Effector memory CD8-positive, alpha-beta T cell (primary cell): ENCODE data around the gene SPACA6.

Experiments used
- ATAC-seq: fragments of 150-1000 bp; cut with Tn5 transposase; replicated peaks from 2 replicates; pipeline ENCODE4 v1.10.0; 2021; ENCODE audit warnings: mild to moderate bottlenecking, moderate library complexity
- DNase-seq, 3 experiments: peaks; one replicate each; pipeline ENCODE4 v3.0.0; 2021
- H3K27ac Mint-ChIP-seq, 2 donors: one replicate each; pipeline ENCODE4 v1.8.0; 2022; ENCODE audit warnings: mild to moderate bottlenecking in 2 of 2, mixed read lengths in 2 of 2, moderate library complexity in 2 of 2
- H3K27me3 Mint-ChIP-seq, 2 donors: one replicate each; pipeline ENCODE4 v1.8.0; 2022; ENCODE audit warnings: mixed read lengths in 2 of 2
- H3K36me3 Mint-ChIP-seq: one replicate; pipeline ENCODE4 v1.8.0; 2022; ENCODE audit warnings: mild to moderate bottlenecking, moderate library complexity, mixed read lengths; ENCODE audit not compliant: insufficient read depth
- H3K4me1 Mint-ChIP-seq, 2 donors: one replicate each; pipeline ENCODE4 v1.8.0; 2022; ENCODE audit warnings: low read depth in 2 of 2, mixed read lengths in 2 of 2
- H3K4me3 Mint-ChIP-seq, 2 donors: one replicate each; pipeline ENCODE4 v1.8.0; 2022; ENCODE audit warnings: mild to moderate bottlenecking in 2 of 2, mixed read lengths in 2 of 2, moderate library complexity in 2 of 2
- H3K9me3 Mint-ChIP-seq, 2 donors: one replicate each; pipeline ENCODE4 v1.8.0; 2022; ENCODE audit warnings: mixed read lengths in 2 of 2

SPACA6 gene

DNA sequence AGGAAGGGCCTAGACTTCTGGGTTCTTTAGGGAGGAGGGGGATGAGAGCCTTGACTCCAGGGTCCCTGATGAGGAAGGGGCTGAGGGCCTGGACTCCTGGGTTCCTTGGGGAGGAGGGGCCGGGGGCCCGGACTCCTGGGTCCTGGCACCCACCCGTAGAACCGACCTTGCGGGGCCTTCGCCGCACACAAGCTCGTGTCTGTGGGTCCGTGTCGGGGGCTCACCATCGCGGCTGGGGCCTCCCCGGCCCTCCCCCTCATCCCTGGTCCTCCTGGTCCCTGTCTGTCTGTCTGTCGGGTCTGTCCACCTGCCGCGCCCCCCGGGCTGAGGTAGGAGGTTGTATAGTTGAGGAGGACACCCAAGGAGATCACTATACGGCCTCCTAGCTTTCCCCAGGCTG is 662 bp upstream of the SPACA6 start:
- peak overlapping the region in 1 of 2 donors; percentile 88 for H3K27ac Mint-ChIP-seq
- H3K4me1 Mint-ChIP-seq, result peaks cover 7 to 9% of the 10 kb centered on the region in 2 donors
- ATAC-seq (no peak), DNase-seq (no peak)
- peaks cover 49 to 52% of the 10 kb centered on the region in 2 donors for H3K27me3 Mint-ChIP-seq
- H3K4me3 Mint-ChIP-seq, result no peak overlapping the region
- no peaks in the 10 kb centered on the region for H3K9me3 Mint-ChIP-seq
- H3K36me3 Mint-ChIP-seq, result peaks cover 14% of the 10 kb centered on the region

GRCh38 chr19:51693819-51694218 is 689 bp downstream of the SPACA6 start:
- no peaks in the 10 kb centered on the region for H3K9me3 Mint-ChIP-seq
- ATAC-seq, result no peak
- peaks cover 12% of the 10 kb centered on the region for H3K36me3 Mint-ChIP-seq
- peaks cover 36 to 39% of the 10 kb centered on the region in 2 donors for H3K27me3 Mint-ChIP-seq
- H3K4me1 Mint-ChIP-seq, result peaks cover 3 to 5% of the 10 kb centered on the region in 2 donors
- H3K27ac Mint-ChIP-seq, result no peak overlapping the region
- no peak overlapping the region for H3K4me3 Mint-ChIP-seq
- DNase-seq, result no peak

DNA sequence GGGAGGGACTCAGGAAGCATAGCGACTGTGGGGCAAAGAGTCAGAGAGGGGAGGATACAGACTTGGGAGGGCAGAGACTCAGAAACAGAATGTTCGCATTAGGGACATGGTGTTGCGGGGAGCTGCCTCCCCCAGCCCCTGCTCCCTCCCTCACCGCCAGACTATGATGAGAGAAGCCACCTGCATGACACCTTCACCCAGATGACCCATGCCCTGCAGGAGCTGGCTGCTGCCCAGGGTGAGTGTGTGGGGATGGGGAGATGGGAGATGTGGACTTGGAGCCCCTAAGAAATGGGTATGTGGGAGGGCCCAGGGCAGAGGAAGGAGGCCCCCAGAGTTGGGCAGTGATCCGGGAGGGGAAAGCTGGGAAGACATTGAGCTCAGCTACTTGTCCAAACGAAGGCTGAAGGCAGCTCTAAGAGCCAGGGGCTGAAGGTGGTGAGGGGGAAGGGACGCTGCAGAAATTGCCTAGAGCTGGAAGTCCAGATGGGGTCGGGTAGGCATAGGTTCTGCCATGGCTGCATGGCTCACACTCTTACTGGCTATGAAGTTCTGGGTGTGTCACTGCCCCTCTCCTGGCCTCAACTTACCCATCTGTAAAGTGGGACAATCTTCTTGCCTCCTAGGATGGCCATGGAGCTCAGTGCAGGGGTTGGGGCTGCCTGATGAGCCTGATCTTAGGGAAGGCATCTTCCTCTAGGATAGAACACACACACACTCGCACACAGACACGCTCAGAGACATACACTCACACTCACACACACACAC is 1.4 kb downstream of the SPACA6 start:
- Mint-ChIP-seq H3K4me3 (no peak overlapping the region), H3K4me1 (peaks cover 3 to 5% of the 10 kb centered on the region in 2 donors), H3K36me3 (peaks cover 12% of the 10 kb centered on the region), H3K27ac (no peak overlapping the region), H3K9me3 (no peaks in the 10 kb centered on the region), H3K27me3 (peaks cover 33 to 37% of the 10 kb centered on the region in 2 donors)
- ATAC-seq (no peak), DNase-seq (no peak)

GRCh38 chr19:51695088-51695487 is 2.0 kb downstream of the SPACA6 start:
- peaks cover 3 to 4% of the 10 kb centered on the region in 2 donors for H3K4me1 Mint-ChIP-seq
- DNase-seq, result no peak
- H3K9me3 Mint-ChIP-seq, result no peaks in the 10 kb centered on the region
- no peak overlapping the region for H3K27ac Mint-ChIP-seq
- H3K27me3 Mint-ChIP-seq, result peaks cover 28 to 32% of the 10 kb centered on the region in 2 donors
- H3K36me3 Mint-ChIP-seq, result peaks cover 11% of the 10 kb centered on the region
- H3K4me3 Mint-ChIP-seq, result no peak overlapping the region
- ATAC-seq, result no peak

DNA sequence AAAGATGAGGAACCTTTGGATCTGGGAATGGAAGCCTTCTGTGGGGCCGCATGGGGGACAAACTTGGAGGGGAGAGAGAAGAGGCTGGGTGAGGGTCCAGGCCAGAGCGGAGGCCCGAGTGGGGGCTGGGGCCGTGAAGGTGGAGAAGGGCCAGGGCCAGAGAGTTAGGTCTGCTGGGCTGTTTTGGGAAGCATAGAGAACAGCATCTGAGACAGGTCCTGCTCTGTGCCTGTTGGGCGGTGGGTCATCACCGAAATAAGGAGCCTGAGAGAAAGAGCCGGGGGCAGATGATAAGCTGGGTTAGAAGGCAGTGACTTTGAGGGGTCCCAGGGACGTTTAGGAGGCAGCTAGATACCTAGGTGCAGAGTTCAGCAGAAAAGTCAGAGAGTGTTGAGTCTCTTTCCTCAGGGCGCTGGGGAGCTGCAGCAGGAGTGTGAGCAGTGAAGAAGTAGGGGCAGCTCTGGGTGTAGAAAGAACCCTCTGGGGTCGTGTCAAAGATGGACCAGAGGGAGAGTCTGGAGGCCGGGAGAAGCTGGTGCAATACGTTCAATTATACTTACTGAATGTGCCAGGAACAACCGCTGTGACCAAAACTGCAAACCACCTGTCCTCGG is 2.7 kb downstream of the SPACA6 start:
- H3K27ac Mint-ChIP-seq, result no peak overlapping the region
- ATAC-seq (no peak), DNase-seq (no peak)
- no peaks in the 10 kb centered on the region for H3K4me1 Mint-ChIP-seq
- H3K4me3 Mint-ChIP-seq, result no peak overlapping the region
- peaks cover 5% of the 10 kb centered on the region for H3K36me3 Mint-ChIP-seq
- no peaks in the 10 kb centered on the region for H3K9me3 Mint-ChIP-seq
- peaks cover 23 to 29% of the 10 kb centered on the region in 2 donors for H3K27me3 Mint-ChIP-seq

DNA sequence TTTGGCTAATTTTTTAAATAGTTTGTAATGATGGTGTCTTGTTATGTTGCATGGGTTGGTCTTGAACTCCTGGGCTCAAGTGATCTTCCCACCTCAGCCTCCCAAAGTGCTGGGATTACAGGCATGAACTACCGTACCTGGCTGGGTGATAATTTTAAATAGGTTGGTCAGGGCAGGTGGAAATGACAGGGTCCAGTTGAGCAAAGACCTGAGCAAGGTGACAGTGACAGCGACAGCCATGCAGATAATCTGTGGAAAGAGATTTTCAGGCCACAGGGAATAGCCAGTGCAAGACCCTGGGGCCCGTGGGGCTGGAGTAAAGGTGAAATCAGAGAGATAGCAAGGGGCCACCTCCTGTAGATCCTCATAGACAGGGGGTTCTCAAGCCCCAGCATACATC is 3.5 kb downstream of the SPACA6 start:
- Mint-ChIP-seq H3K4me1 (no peaks in the 10 kb centered on the region), H3K4me3 (no peak overlapping the region), H3K27me3 (peaks cover 16 to 22% of the 10 kb centered on the region in 2 donors), H3K27ac (no peak overlapping the region), H3K36me3 (peaks cover 5% of the 10 kb centered on the region), H3K9me3 (no peaks in the 10 kb centered on the region)
- no peak for DNase-seq
- no peak for ATAC-seq

DNA sequence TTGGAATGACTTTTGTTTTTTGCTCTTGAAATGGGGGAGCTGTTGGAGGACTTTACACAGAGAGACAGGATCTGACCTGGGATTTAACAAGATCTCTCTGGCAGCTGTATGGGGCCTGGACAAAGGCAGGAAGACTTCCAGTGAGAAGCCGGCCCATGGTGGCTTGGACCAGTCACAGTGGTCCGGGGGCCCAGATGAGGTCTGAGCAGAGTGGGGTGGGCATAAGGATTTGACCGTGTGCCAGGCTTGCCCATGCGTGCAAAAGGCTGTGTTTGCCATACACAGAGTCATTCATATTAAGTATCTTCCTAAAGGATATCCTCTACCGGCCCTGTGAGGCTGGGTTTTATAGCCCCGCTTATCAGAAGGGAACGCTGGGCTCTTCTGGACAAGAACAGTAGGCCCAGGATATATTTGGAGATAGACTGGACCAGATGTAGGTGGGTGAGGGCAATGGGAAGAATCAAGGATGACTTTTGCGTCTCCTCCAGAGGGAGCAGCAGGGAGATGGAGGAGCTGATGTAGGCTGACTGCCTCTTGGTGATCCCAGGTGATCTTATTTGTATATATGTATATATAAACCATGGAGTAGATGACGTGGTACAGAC is 4.1 kb downstream of the SPACA6 start:
- H3K9me3 Mint-ChIP-seq, result no peaks in the 10 kb centered on the region
- H3K36me3 Mint-ChIP-seq, result peaks cover 5% of the 10 kb centered on the region
- H3K4me3 Mint-ChIP-seq, result no peak overlapping the region
- peaks cover 0 to under 1% of the 10 kb centered on the region in 2 donors for H3K4me1 Mint-ChIP-seq
- no peak overlapping the region for H3K27ac Mint-ChIP-seq
- DNase-seq, result no peak
- no peak for ATAC-seq
- H3K27me3 Mint-ChIP-seq, result peaks cover 13 to 22% of the 10 kb centered on the region in 2 donors

- ATAC-seq (no peak), DNase-seq (no peak)
- Mint-ChIP-seq H3K4me1 (peaks cover 8 to 10% of the 10 kb centered on the region in 2 donors), H3K27me3 (peaks cover 16 to 21% of the 10 kb centered on the region in 2 donors), H3K4me3 (no peak overlapping the region), H3K36me3 (peaks cover 10% of the 10 kb centered on the region), H3K27ac (peak overlapping the region in 1 of 2 donors; percentile 75), H3K9me3 (no peaks in the 10 kb centered on the region)
Observed at GRCh38 chr19:51698296-51698695, 5.2 kb downstream of the SPACA6 start.

DNA sequence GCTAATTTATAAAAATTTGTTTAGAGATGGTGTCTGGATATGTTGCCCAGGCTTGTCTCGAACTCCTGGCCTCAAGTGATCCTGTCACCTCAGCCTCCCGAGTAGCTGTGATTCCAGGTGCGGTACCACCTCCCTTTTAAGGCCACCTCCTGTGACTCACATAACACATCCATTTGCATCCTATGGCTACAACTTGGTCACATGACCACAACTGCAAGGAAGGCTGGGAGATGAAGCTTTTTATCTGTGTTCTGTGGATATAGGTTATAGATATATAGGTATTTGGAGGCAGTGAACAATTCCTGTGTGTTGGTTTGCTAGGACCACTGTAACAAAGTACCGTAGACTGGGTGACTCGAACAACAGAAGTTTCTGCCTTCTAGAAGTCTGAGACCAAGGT is 6.0 kb downstream of the SPACA6 start:
- H3K4me3 Mint-ChIP-seq, result no peak overlapping the region
- H3K4me1 Mint-ChIP-seq, result peaks cover 12 to 15% of the 10 kb centered on the region in 2 donors
- H3K36me3 Mint-ChIP-seq, result peaks cover 7% of the 10 kb centered on the region
- DNase-seq, result no peak
- no peaks in the 10 kb centered on the region for H3K9me3 Mint-ChIP-seq
- H3K27ac Mint-ChIP-seq, result no peak overlapping the region
- ATAC-seq, result no peak
- peaks cover 8 to 19% of the 10 kb centered on the region in 2 donors for H3K27me3 Mint-ChIP-seq

DNA sequence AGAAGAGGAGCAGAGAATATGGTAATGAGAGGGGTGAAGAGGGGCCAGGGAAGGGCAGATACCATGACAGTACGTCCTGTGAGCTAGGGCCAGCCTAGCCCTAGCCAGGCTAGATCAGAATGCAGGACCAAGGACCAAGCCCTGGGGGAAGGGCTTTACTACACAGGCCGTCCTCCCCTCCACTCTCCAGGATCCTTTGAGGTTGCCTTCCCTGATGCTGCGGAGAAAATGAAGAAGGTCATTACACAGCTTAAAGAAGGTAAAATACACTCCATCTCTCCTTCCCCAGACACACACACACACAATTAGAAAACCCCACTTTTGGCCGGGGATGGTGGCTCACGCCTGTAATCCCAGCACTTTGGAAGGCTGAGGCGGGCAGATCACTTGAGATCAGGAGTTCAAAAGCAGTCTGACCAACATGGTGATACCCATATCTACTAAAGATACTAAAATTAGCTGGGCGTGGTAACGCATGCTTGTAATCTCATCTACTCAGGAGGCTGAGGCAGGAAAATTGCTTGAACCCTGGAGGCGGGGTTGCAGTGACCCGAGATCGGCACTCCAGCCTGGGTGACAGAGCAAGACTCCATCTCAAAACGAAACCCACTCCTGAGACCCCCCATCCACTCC is 8.5 kb downstream of the SPACA6 start:
- peaks cover 0 to 9% of the 10 kb centered on the region in 2 donors for H3K27me3 Mint-ChIP-seq
- H3K9me3 Mint-ChIP-seq, result no peaks in the 10 kb centered on the region
- H3K27ac Mint-ChIP-seq, result no peak overlapping the region
- ATAC-seq (no peak), DNase-seq (no peak)
- H3K4me3 Mint-ChIP-seq, result no peak overlapping the region
- H3K36me3 Mint-ChIP-seq, result peaks cover 16% of the 10 kb centered on the region
- peaks cover 28 to 29% of the 10 kb centered on the region in 2 donors for H3K4me1 Mint-ChIP-seq

DNA sequence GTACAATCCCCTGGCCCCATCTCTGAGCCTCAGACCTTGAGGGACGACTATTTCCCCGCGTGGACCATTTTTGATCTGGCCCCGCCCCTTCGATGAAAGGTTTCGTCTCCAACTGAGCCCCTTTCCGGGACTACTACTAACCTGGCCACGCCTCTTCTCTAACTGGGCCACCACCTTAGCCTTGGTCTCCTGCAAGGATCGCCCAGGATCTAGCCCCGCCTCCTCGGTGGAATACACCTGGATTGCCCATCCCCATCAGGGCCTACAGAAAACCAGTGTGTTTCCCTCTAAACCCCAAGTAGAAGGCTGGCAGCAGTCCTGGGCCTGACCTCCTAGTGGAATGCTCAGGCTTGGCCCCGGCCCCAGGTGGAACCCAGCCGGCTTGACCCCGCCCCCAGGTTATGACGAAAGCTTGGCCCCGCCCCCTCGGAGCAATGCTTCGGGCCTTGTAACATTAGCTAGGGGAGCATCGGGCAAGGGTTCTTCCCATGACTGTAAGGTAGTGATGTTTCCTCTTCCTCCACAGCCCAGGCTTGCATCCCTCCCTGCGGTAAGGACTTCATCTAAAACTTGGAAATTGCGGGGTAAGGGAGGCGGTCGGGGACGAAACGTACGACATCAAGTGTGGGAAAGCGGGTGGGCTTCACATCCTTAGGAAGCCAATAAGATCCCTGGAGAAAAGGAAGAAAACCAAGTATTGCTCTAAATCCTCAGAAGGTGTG is 9.1 kb downstream of the SPACA6 start:
- peak overlapping the region in 1 of 2 donors; percentile 92 for H3K27ac Mint-ChIP-seq
- peaks cover 28 to 29% of the 10 kb centered on the region in 2 donors for H3K4me1 Mint-ChIP-seq
- ATAC-seq (no peak), DNase-seq (peak; percentile 18 to 37 (median 20))
- peak overlapping the region; percentile 86 to 89 for H3K4me3 Mint-ChIP-seq
- no peaks in the 10 kb centered on the region for H3K9me3 Mint-ChIP-seq
- H3K27me3 Mint-ChIP-seq, result peaks cover 0 to 9% of the 10 kb centered on the region in 2 donors
- H3K36me3 Mint-ChIP-seq, result peaks cover 16% of the 10 kb centered on the region

DNA sequence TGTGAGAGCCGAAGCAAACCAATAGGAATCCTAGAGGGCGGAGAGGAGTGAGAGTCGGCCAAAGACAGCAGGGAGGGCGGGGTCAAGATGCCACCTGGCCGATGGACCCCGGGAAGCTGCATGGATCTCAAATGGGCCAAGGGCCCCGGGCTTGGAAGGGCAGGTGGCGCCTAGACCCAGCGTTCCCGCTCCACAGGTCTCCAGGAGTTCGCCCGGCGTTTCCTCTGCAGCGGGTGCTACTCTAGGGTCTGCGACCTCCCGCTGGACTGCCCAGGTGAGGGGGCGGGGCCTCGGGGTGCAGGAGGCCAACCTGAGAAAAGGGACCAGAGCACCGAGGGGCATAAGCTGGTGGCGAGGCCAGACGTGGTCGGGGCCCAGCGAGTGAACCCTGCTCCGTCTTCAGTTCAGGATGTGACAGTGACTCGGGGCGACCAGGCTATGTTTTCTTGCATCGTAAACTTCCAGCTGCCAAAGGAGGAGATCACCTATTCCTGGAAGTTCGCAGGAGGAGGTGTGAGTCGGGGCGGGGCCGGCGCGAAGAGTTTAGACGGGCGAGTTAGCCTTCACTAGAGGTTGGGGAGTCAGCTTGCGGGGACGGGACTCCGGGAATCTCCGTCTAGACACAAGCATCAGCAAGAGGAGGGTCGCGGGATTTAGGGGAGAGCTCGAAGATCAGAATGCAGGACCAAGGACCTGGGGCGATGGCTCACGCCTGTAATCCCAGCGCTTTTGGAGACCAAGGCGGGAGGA is 9.9 kb downstream of the SPACA6 start:
- H3K27me3 Mint-ChIP-seq, result peaks cover 0 to 9% of the 10 kb centered on the region in 2 donors
- peak overlapping the region; percentile 86 to 89 for H3K4me3 Mint-ChIP-seq
- DNase-seq (no peak), ATAC-seq (no peak)
- peak overlapping the region; percentile 92 to 97 for H3K27ac Mint-ChIP-seq
- peaks cover 28 to 29% of the 10 kb centered on the region in 2 donors for H3K4me1 Mint-ChIP-seq
- no peaks in the 10 kb centered on the region for H3K9me3 Mint-ChIP-seq
- H3K36me3 Mint-ChIP-seq, result peaks cover 15% of the 10 kb centered on the region
